ENCODE measurements around the gene DIP2B.

Gene DIP2B

GRCh38 chr12:50780013-50780412, 275.2 kb downstream of the DIP2B start:
- Histone ChIP-seq H3K27ac (ENCODE audit: low read length) (no peak overlapping the region), H3K4me3 (ENCODE audit: low read depth in 1 of 2, low read length in 2 of 2) (no peak overlapping the region), H3K27me3 (ENCODE audit: low read depth, low read length) (no peaks in the 10 kb centered on the region), H3K9me3 (ENCODE audit: control insufficient read depth in 1 of 2, low read length in 2 of 2) (no peaks in the 10 kb centered on the region), H3K36me3 (ENCODE audit: control insufficient read depth in 1 of 2, insufficient read depth in 2 of 2, low read length in 2 of 2) (peaks cover 0 to 7% of the 10 kb centered on the region in 2 donors), H3K4me1 (ENCODE audit: control insufficient read depth in 1 of 2, insufficient read depth in 2 of 2, low read length in 2 of 2) (no peaks in the 10 kb centered on the region)

- Histone ChIP-seq H3K27ac (ENCODE audit: low read length) (no peak overlapping the region), H3K36me3 (ENCODE audit: control insufficient read depth in 1 of 2, insufficient read depth in 2 of 2, low read length in 2 of 2) (peaks cover 0 to 31% of the 10 kb centered on the region in 2 donors), H3K9me3 (ENCODE audit: control insufficient read depth in 1 of 2, low read length in 2 of 2) (no peaks in the 10 kb centered on the region)
Observed at GRCh38 chr12:50784501-50784900, 279.7 kb downstream of the DIP2B start.

GRCh38 chr12:50785406-50786001, 280.7 kb downstream of the DIP2B start:
- peaks cover 0 to 4% of the 10 kb centered on the region in 2 donors for H3K4me1 ChIP-seq (ENCODE audit: control insufficient read depth in 1 of 2, insufficient read depth in 2 of 2, low read length in 2 of 2)
- no peak overlapping the region for H3K27ac ChIP-seq (ENCODE audit: low read length)
- H3K36me3 ChIP-seq (ENCODE audit: control insufficient read depth in 1 of 2, insufficient read depth in 2 of 2, low read length in 2 of 2): peaks cover 0 to 31% of the 10 kb centered on the region in 2 donors
- no peak overlapping the region for H3K4me3 ChIP-seq (ENCODE audit: low read depth in 1 of 2, low read length in 2 of 2)
- H3K27me3 ChIP-seq (ENCODE audit: low read depth, low read length): no peaks in the 10 kb centered on the region
- H3K9me3 ChIP-seq (ENCODE audit: control insufficient read depth in 1 of 2, low read length in 2 of 2): no peaks in the 10 kb centered on the region

More at GRCh38 chr12:50784501-50784900, 279.7 kb downstream of the DIP2B start:
- Histone ChIP-seq H3K4me1 (ENCODE audit: control insufficient read depth in 1 of 2, insufficient read depth in 2 of 2, low read length in 2 of 2) (peaks cover 0 to 4% of the 10 kb centered on the region in 2 donors), H3K4me3 (ENCODE audit: low read depth in 1 of 2, low read length in 2 of 2) (no peak overlapping the region), H3K27me3 (ENCODE audit: low read depth, low read length) (no peaks in the 10 kb centered on the region)

- Histone ChIP-seq H3K27me3 (ENCODE audit: low read depth, low read length) (no peaks in the 10 kb centered on the region), H3K4me3 (ENCODE audit: low read depth in 1 of 2, low read length in 2 of 2) (no peak overlapping the region), H3K9me3 (ENCODE audit: control insufficient read depth in 1 of 2, low read length in 2 of 2) (no peaks in the 10 kb centered on the region), H3K36me3 (ENCODE audit: control insufficient read depth in 1 of 2, insufficient read depth in 2 of 2, low read length in 2 of 2) (peaks cover 0 to 24% of the 10 kb centered on the region in 2 donors), H3K4me1 (ENCODE audit: control insufficient read depth in 1 of 2, insufficient read depth in 2 of 2, low read length in 2 of 2) (peaks cover 0 to 4% of the 10 kb centered on the region in 2 donors), H3K27ac (ENCODE audit: low read length) (no peak overlapping the region)
Observed at GRCh38 chr12:50786498-50787231, 281.9 kb downstream of the DIP2B start.

GRCh38 chr12:50787618-50788017, 282.8 kb downstream of the DIP2B start:
- Histone ChIP-seq H3K36me3 (ENCODE audit: control insufficient read depth in 1 of 2, insufficient read depth in 2 of 2, low read length in 2 of 2) (peaks cover 0 to 24% of the 10 kb centered on the region in 2 donors), H3K27ac (ENCODE audit: low read length) (no peak overlapping the region)

GRCh38 chr12:50788561-50788960, 283.8 kb downstream of the DIP2B start:
- Histone ChIP-seq H3K27ac (ENCODE audit: low read length) (no peak overlapping the region), H3K27me3 (ENCODE audit: low read depth, low read length) (no peaks in the 10 kb centered on the region), H3K4me3 (ENCODE audit: low read depth in 1 of 2, low read length in 2 of 2) (no peak overlapping the region), H3K9me3 (ENCODE audit: control insufficient read depth in 1 of 2, low read length in 2 of 2) (no peaks in the 10 kb centered on the region), H3K36me3 (ENCODE audit: control insufficient read depth in 1 of 2, insufficient read depth in 2 of 2, low read length in 2 of 2) (peaks cover 0 to 24% of the 10 kb centered on the region in 2 donors), H3K4me1 (ENCODE audit: control insufficient read depth in 1 of 2, insufficient read depth in 2 of 2, low read length in 2 of 2) (peaks cover 0 to 4% of the 10 kb centered on the region in 2 donors)

More at GRCh38 chr12:50787618-50788017, 282.8 kb downstream of the DIP2B start:
- Histone ChIP-seq H3K27me3 (ENCODE audit: low read depth, low read length) (no peaks in the 10 kb centered on the region), H3K4me1 (ENCODE audit: control insufficient read depth in 1 of 2, insufficient read depth in 2 of 2, low read length in 2 of 2) (peaks cover 0 to 4% of the 10 kb centered on the region in 2 donors), H3K9me3 (ENCODE audit: control insufficient read depth in 1 of 2, low read length in 2 of 2) (no peaks in the 10 kb centered on the region), H3K4me3 (ENCODE audit: low read depth in 1 of 2, low read length in 2 of 2) (no peak overlapping the region)

GRCh38 chr12:50790081-50790480, 285.3 kb downstream of the DIP2B start:
- Histone ChIP-seq H3K36me3 (ENCODE audit: control insufficient read depth in 1 of 2, insufficient read depth in 2 of 2, low read length in 2 of 2) (peaks cover 0 to 24% of the 10 kb centered on the region in 2 donors), H3K27ac (ENCODE audit: low read length) (no peak overlapping the region), H3K4me1 (ENCODE audit: control insufficient read depth in 1 of 2, insufficient read depth in 2 of 2, low read length in 2 of 2) (peaks cover 0 to 4% of the 10 kb centered on the region in 2 donors), H3K4me3 (ENCODE audit: low read depth in 1 of 2, low read length in 2 of 2) (no peak overlapping the region), H3K27me3 (ENCODE audit: low read depth, low read length) (no peaks in the 10 kb centered on the region), H3K9me3 (ENCODE audit: control insufficient read depth in 1 of 2, low read length in 2 of 2) (no peaks in the 10 kb centered on the region)

All from muscle layer of duodenum (tissue), 2 donors.